GM12878 (cell line): Measurements from ENCODE around the gene FANCI.

Source experiments
- ATF3 ChIP-seq: IDR thresholded peaks from 2 replicates; pipeline ENCODE4 v1.6.1; 2011; ENCODE audit warnings: low read depth, mild to moderate bottlenecking, low read length, moderate library complexity, borderline replicate concordance; ENCODE audit errors: extremely low read depth
- CHD1 ChIP-seq: IDR thresholded peaks from 2 replicates; pipeline ENCODE4 v1.6.1; 2012; ENCODE audit warnings: low read depth, low read length, improper control_type of control experiment
- POLR2A ChIP-seq: IDR thresholded peaks from 2 replicates; pipeline ENCODE4 v1.6.1; 2011; ENCODE audit warnings: low read depth, mild to moderate bottlenecking, low read length
- RAD21 ChIP-seq: IDR thresholded peaks from 2 replicates; pipeline ENCODE4 v1.6.1; 2011; ENCODE audit warnings: mild to moderate bottlenecking, low read depth, low read length, moderate library complexity; ENCODE audit not compliant: insufficient read depth
- TCF7 ChIP-seq: IDR thresholded peaks from 2 replicates; pipeline ENCODE4 v1.6.1; 2014; ENCODE audit warnings: antibody characterized with exemption, borderline replicate concordance
- YY1 ChIP-seq: IDR thresholded peaks from 2 replicates; pipeline ENCODE4 v1.6.1; 2011; ENCODE audit warnings: low read depth, mild to moderate bottlenecking, low read length
- TF ChIP-seq, protein P1 (sequence below): IDR thresholded peaks from 2 replicates; pipeline ENCODE4 v1.6.1; 2012; ENCODE audit warnings: low read length, inconsistent platforms
- TF ChIP-seq, protein P2 (sequence below), 3 experiments: IDR thresholded peaks in 2 of 3; conservative IDR thresholded peaks in 1 of 3; 2 replicates each; pipeline ENCODE4 v1.5.1; 2011; ENCODE audit warnings: low read depth in 3 of 3, low read length in 3 of 3, mild to moderate bottlenecking in 3 of 3, control low read depth in 2 of 3, moderate library complexity in 2 of 3, inconsistent platforms in 1 of 3, mixed read lengths in 1 of 3; ENCODE audit not compliant: control insufficient read depth in 2 of 3, insufficient read depth in 1 of 3; ENCODE audit errors: extremely low read depth in 1 of 3

- no peak for TF ChIP-seq ATF3
- TF ChIP-seq, protein P1, sequence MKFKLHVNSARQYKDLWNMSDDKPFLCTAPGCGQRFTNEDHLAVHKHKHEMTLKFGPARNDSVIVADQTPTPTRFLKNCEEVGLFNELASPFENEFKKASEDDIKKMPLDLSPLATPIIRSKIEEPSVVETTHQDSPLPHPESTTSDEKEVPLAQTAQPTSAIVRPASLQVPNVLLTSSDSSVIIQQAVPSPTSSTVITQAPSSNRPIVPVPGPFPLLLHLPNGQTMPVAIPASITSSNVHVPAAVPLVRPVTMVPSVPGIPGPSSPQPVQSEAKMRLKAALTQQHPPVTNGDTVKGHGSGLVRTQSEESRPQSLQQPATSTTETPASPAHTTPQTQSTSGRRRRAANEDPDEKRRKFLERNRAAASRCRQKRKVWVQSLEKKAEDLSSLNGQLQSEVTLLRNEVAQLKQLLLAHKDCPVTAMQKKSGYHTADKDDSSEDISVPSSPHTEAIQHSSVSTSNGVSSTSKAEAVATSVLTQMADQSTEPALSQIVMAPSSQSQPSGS, result no peak
- TF ChIP-seq, protein P2, sequence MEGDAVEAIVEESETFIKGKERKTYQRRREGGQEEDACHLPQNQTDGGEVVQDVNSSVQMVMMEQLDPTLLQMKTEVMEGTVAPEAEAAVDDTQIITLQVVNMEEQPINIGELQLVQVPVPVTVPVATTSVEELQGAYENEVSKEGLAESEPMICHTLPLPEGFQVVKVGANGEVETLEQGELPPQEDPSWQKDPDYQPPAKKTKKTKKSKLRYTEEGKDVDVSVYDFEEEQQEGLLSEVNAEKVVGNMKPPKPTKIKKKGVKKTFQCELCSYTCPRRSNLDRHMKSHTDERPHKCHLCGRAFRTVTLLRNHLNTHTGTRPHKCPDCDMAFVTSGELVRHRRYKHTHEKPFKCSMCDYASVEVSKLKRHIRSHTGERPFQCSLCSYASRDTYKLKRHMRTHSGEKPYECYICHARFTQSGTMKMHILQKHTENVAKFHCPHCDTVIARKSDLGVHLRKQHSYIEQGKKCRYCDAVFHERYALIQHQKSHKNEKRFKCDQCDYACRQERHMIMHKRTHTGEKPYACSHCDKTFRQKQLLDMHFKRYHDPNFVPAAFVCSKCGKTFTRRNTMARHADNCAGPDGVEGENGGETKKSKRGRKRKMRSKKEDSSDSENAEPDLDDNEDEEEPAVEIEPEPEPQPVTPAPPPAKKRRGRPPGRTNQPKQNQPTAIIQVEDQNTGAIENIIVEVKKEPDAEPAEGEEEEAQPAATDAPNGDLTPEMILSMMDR (IDR thresholded peaks at IDR 0.05 in 2 of 3, conservative IDR thresholded peaks at IDR 0.05 in 1 of 3; ENCODE audit: control insufficient read depth in 2 of 3, extremely low read depth in 1 of 3, insufficient read depth in 1 of 3, low read depth in 3 of 3, low read length in 3 of 3), result no peak
- no peak for TF ChIP-seq TCF7
- TF ChIP-seq CHD1, result no peak
- TF ChIP-seq RAD21, result no peak
- no peak for TF ChIP-seq POLR2A
- no peak for TF ChIP-seq YY1
Measured at GRCh38 chr15:89194608-89195007, 49.2 kb upstream of the FANCI start.
